ENCODE results near the gene LGR5. TPM values are rescaled to one million over a fixed set of nuclear protein-coding genes. Genes with fewer than 3 reads are reported as not detected.

LGR5 gene
- total RNA-seq, 2 experiments from 2014 or later = not detected

GRCh38 chr12:71415336-71416231, 24.0 kb upstream of the LGR5 start:
- Mint-ChIP-seq H3K27ac (no peak overlapping the region), H3K9me3 (ENCODE audit: low read depth) (peaks cover 7% of the 10 kb centered on the region), H3K4me1 (no peaks in the 10 kb centered on the region), H3K36me3 (ENCODE audit: low read depth) (no peaks in the 10 kb centered on the region), H3K4me3 (no peak overlapping the region), H3K27me3 (peaks cover 7% of the 10 kb centered on the region)
- intact Hi-C loops (cut with DNase I, micrococcal nuclease) = loop anchor here (1.0 to 5.0 kb wide), 5 partner anchors 136 to 332 kb away; no protein-coding TSS in a partner anchor
- ATAC-seq = peak; percentile 64
- ChIA-PET POLR2A (no interaction called here), CTCF (interaction anchor here (0.9 to 4.2 kb wide), 16 partner anchors 9 to 338 kb away, joined by 3 to 73 read pairs (median 4); partner anchors contain the start of gene RAB21)
- peak; percentile 24 for DNase-seq

DNA sequence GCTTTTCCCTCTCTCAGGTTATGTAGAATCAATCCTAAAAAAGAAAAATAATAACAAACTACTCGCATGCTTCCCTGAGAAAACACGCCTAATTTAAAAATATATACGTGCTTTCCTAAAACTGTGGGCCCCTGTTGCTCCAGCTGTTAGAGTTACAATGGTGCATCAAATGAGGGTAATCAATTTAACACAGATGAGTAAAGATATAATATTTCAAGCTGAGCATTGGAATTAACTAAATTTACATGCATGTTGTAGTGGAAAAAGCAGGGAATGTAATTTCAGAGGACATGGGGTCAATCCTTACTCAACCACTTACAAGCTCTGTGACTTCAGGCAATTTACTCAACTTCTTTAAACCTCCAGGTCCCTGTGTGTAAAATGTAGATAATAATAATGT, 22.4 kb upstream of the LGR5 start:
- ATAC-seq (no peak), DNase-seq (no peak)
- Mint-ChIP-seq H3K36me3 (ENCODE audit: low read depth) (no peaks in the 10 kb centered on the region), H3K4me3 (no peak overlapping the region), H3K4me1 (no peaks in the 10 kb centered on the region), H3K27ac (no peak overlapping the region), H3K27me3 (peaks cover 4% of the 10 kb centered on the region), H3K9me3 (ENCODE audit: low read depth) (no peaks in the 10 kb centered on the region)
- ChIA-PET POLR2A (no interaction called here), CTCF (interaction anchor here (0.9 to 4.2 kb wide), 3 partner anchors 16 to 330 kb away, joined by 3 to 73 read pairs (median 3); no protein-coding TSS in a partner anchor)
- intact Hi-C loops (cut with DNase I, micrococcal nuclease) = loop anchor here in 1 of 2 experiments (5.0 kb wide), 1 partner anchor 135 kb away; no protein-coding TSS in a partner anchor

DNA sequence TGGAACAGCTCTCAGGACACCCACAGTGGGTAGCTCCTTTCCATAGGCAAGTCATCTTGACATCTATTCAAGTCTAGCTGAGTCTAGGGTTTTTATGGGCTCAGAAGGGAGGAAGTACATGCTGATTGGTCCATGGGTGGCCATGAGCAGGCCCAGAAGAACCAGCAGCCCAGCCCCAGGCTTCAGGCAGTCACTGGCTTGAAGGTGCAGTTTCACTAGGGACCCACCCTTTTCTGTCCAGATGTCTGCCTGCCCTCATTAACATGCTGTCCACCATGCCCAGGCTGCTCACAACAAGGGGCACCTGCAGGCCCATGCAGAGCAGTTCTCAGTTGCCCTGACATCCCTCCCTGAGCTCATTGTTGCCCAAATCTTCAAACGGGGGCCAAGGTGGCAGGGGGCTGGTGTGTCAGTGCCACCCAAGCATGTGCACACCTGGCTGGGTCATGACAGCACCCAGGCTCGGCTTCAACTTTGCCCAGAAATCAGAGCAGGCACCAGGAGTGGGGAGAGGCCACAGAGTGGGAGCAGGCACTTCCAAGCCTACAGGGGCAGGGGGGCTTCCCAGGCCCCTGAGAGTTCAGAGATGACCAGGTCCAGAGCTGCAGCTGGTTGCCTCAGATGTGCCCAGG, 18.7 kb upstream of the LGR5 start:
- ChIA-PET CTCF (interaction anchor here (0.5 kb wide), 1 partner anchor 1151 kb away, joined by 3 read pairs; no protein-coding TSS in a partner anchor), POLR2A (no interaction called here)
- DNase-seq (no peak), ATAC-seq (no peak)
- H3K27ac Mint-ChIP-seq = no peak overlapping the region
- no peaks in the 10 kb centered on the region for H3K36me3 Mint-ChIP-seq (ENCODE audit: low read depth)
- H3K9me3 Mint-ChIP-seq (ENCODE audit: low read depth) = no peaks in the 10 kb centered on the region
- no peak overlapping the region for H3K4me3 Mint-ChIP-seq
- intact Hi-C loops (cut with DNase I, micrococcal nuclease) = no loop called here
- H3K4me1 Mint-ChIP-seq = no peaks in the 10 kb centered on the region
- peaks cover 20% of the 10 kb centered on the region for H3K27me3 Mint-ChIP-seq

- POLR2A ChIA-PET = no interaction called here
- peaks cover 24% of the 10 kb centered on the region for H3K27me3 Mint-ChIP-seq
- H3K4me3 Mint-ChIP-seq = no peak overlapping the region
- H3K4me1 Mint-ChIP-seq = no peaks in the 10 kb centered on the region
- no peak for ATAC-seq
- no peak overlapping the region for H3K27ac Mint-ChIP-seq
- H3K36me3 Mint-ChIP-seq (ENCODE audit: low read depth) = no peaks in the 10 kb centered on the region
- CTCF ChIA-PET = interaction anchor here (1.2 to 1.7 kb wide), 2 partner anchors 16 to 321 kb away, joined by 3 to 5 read pairs; no protein-coding TSS in a partner anchor
- DNase-seq = no peak
- intact Hi-C loops (cut with DNase I, micrococcal nuclease) = no loop called here
- no peaks in the 10 kb centered on the region for H3K9me3 Mint-ChIP-seq (ENCODE audit: low read depth)
These were observed 13.9 kb upstream of the LGR5 start for GRCh38 chr12:71425568-71426299.

- Mint-ChIP-seq H3K4me1 (no peaks in the 10 kb centered on the region), H3K27me3 (peaks cover 26% of the 10 kb centered on the region), H3K27ac (no peak overlapping the region), H3K4me3 (no peak overlapping the region), H3K9me3 (ENCODE audit: low read depth) (no peaks in the 10 kb centered on the region), H3K36me3 (ENCODE audit: low read depth) (no peaks in the 10 kb centered on the region)
- DNase-seq = no peak
- intact Hi-C loops (cut with DNase I, micrococcal nuclease) = no loop called here
- ATAC-seq = no peak
- CTCF ChIA-PET = interaction anchor here (1.2 to 1.7 kb wide), 2 partner anchors 15 to 321 kb away, joined by 3 to 5 read pairs; no protein-coding TSS in a partner anchor
- POLR2A ChIA-PET = no interaction called here
These were observed 13.1 kb upstream of the LGR5 start for GRCh38 chr12:71426300-71427047.

DNA sequence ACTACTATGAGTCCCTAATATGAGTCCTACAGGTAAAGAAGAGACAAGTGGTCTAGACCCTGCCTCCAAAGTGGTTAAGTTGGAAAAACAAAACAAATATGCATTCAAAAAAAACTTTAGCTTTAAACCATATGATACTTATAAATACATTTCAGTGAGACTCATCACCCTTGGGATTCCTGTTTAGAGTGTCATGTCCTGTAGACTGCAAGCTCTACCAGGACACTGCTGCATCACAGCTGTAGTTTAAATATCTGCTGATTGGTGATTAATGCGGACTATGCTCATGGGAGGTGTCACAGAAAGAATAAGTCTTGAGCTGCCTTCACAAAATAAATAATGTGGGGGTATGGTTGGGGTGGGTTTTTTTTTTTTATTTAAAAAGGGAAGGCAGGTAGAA, 8.8 kb upstream of the LGR5 start:
- no peak overlapping the region for H3K4me3 Mint-ChIP-seq
- no peaks in the 10 kb centered on the region for H3K36me3 Mint-ChIP-seq (ENCODE audit: low read depth)
- ATAC-seq = no peak
- no peak for DNase-seq
- peaks cover 5% of the 10 kb centered on the region for H3K9me3 Mint-ChIP-seq (ENCODE audit: low read depth)
- peaks cover 28% of the 10 kb centered on the region for H3K27me3 Mint-ChIP-seq
- ChIA-PET CTCF (interaction anchor here (0.9 kb wide), 1 partner anchor 15 kb away, joined by 3 read pairs; no protein-coding TSS in a partner anchor), POLR2A (interaction anchor here (0.7 kb wide), 1 partner anchor 203 kb away, joined by 3 read pairs; no protein-coding TSS in a partner anchor)
- H3K4me1 Mint-ChIP-seq = no peaks in the 10 kb centered on the region
- H3K27ac Mint-ChIP-seq = no peak overlapping the region
- intact Hi-C loops (cut with DNase I, micrococcal nuclease) = no loop called here

DNA sequence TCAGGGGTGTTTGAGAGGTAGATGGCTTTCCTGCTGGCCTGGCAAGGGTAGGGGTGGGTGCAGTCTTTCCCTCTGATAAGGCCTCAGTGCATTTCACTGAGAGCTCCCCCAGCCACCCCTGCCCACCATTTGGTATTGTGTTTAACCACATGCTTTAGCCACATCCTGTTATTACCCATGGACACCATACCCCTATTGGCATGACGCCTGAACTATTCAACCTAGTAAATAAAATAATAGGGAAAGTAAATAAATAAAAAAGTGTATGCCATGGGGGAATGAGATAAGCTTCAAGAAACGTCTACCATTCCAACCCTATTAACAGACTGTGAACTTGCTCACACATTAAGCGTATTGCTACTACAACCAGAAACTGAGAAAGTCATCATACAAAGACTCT, 7.6 kb upstream of the LGR5 start:
- no peaks in the 10 kb centered on the region for H3K36me3 Mint-ChIP-seq (ENCODE audit: low read depth)
- DNase-seq (no peak), ATAC-seq (no peak)
- no peak overlapping the region for H3K27ac Mint-ChIP-seq
- no peak overlapping the region for H3K4me3 Mint-ChIP-seq
- ChIA-PET POLR2A (no interaction called here), CTCF (interaction anchor here (0.7 kb wide), 2 partner anchors 457 to 653 kb away, joined by 3 read pairs; no protein-coding TSS in a partner anchor)
- H3K4me1 Mint-ChIP-seq = no peaks in the 10 kb centered on the region
- H3K27me3 Mint-ChIP-seq = peaks cover 32% of the 10 kb centered on the region
- intact Hi-C loops (cut with DNase I, micrococcal nuclease) = no loop called here
- H3K9me3 Mint-ChIP-seq (ENCODE audit: low read depth) = peaks cover 12% of the 10 kb centered on the region

- intact Hi-C loops (cut with DNase I, micrococcal nuclease) = no loop called here
- H3K4me1 Mint-ChIP-seq = no peaks in the 10 kb centered on the region
- no peak for DNase-seq
- no peak overlapping the region for H3K27ac Mint-ChIP-seq
- no peak for ATAC-seq
- H3K36me3 Mint-ChIP-seq (ENCODE audit: low read depth) = no peaks in the 10 kb centered on the region
- H3K9me3 Mint-ChIP-seq (ENCODE audit: low read depth) = peaks cover 18% of the 10 kb centered on the region
- POLR2A ChIA-PET = no interaction called here
- CTCF ChIA-PET = interaction anchor here (0.6 kb wide), 1 partner anchor 37 kb away, joined by 3 read pairs; no protein-coding TSS in a partner anchor
- H3K4me3 Mint-ChIP-seq = no peak overlapping the region
- H3K27me3 Mint-ChIP-seq = peaks cover 35% of the 10 kb centered on the region
These were observed 6.7 kb upstream of the LGR5 start for GRCh38 chr12:71432936-71433335.

DNA sequence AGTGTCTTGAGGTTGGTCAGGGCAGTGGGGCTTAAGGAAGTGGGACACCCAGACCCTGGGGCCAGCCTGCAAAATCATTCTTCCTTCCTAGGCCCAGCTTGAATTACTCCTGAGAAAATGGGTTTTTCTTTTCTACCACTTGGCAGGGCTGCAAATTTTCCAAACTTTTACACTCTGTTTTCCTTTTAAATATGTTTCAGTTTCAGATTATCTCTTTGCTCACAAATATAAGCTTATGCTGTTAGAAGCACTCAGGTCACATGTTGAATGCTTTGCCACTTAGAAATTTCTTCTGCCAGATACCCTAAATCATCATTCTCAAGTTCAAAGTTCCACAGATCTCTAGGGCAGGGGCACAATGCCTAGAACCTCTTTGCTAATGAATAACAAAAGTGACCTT, 2.9 kb upstream of the LGR5 start:
- Mint-ChIP-seq H3K27ac (no peak overlapping the region), H3K9me3 (ENCODE audit: low read depth) (peaks cover 18% of the 10 kb centered on the region), H3K27me3 (peaks cover 55% of the 10 kb centered on the region), H3K4me3 (no peak overlapping the region), H3K36me3 (ENCODE audit: low read depth) (no peaks in the 10 kb centered on the region), H3K4me1 (peaks cover 19% of the 10 kb centered on the region)
- POLR2A ChIA-PET = no interaction called here
- DNase-seq (no peak), ATAC-seq (no peak)
- CTCF ChIA-PET = no interaction called here
- intact Hi-C loops (cut with DNase I, micrococcal nuclease) = no loop called here

DNA sequence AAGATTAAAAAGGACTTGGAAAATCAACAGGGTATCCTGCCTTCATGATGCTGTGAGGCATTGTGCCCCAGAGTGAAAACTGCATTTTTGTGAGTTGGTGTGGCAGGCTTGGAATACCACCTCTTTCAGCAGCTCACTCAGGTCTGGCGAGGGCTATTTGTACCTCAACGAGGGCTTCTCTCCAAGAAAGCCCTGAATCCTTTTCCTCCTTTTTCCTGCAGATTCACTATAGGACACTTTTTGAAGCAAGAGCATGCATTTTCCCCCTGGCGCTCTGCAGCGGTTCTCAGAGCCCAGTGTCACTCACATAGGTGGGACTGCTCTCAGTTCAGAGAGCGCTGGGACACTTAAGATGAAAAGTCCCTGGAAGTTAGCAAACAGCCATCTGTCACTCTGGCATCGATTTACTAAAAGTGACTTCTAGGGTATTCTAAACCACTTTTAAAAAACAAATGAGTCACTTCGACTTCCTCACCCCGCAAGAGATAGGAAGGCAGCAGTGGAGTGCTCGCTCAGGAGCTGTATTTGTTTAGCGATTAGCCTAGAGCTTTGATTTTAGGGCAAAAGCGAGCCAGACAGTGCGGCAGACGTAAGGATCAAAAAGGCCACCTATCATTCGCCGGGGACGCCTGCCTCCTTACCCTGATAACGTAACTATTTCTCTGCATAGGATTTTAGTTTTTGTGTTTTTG, 782 bp upstream of the LGR5 start:
- CTCF ChIA-PET = no interaction called here
- ATAC-seq = peak; percentile 49
- peaks cover 18% of the 10 kb centered on the region for H3K9me3 Mint-ChIP-seq (ENCODE audit: low read depth)
- intact Hi-C loops (cut with DNase I, micrococcal nuclease) = no loop called here
- no peak overlapping the region for H3K27ac Mint-ChIP-seq
- POLR2A ChIA-PET = no interaction called here
- peak overlapping the region; percentile 69 for H3K4me3 Mint-ChIP-seq
- peaks cover 47% of the 10 kb centered on the region for H3K27me3 Mint-ChIP-seq
- H3K4me1 Mint-ChIP-seq = peaks cover 19% of the 10 kb centered on the region
- H3K36me3 Mint-ChIP-seq (ENCODE audit: low read depth) = no peaks in the 10 kb centered on the region
- DNase-seq = peak; percentile 14
